ENCODE data around the gene CDPF1. TPM values are rescaled to one million over a fixed set of nuclear protein-coding genes. Genes with fewer than 3 reads are reported as not detected.
A peak's percentile ranks its signal among the peaks of the same experiment; 100 is the strongest.

Gene CDPF1
- total and polyA plus RNA-seq, 2 donors (not counting 1 experiment from before 2014, with no cell fraction given): 9.8 to 15.4 TPM

DNA sequence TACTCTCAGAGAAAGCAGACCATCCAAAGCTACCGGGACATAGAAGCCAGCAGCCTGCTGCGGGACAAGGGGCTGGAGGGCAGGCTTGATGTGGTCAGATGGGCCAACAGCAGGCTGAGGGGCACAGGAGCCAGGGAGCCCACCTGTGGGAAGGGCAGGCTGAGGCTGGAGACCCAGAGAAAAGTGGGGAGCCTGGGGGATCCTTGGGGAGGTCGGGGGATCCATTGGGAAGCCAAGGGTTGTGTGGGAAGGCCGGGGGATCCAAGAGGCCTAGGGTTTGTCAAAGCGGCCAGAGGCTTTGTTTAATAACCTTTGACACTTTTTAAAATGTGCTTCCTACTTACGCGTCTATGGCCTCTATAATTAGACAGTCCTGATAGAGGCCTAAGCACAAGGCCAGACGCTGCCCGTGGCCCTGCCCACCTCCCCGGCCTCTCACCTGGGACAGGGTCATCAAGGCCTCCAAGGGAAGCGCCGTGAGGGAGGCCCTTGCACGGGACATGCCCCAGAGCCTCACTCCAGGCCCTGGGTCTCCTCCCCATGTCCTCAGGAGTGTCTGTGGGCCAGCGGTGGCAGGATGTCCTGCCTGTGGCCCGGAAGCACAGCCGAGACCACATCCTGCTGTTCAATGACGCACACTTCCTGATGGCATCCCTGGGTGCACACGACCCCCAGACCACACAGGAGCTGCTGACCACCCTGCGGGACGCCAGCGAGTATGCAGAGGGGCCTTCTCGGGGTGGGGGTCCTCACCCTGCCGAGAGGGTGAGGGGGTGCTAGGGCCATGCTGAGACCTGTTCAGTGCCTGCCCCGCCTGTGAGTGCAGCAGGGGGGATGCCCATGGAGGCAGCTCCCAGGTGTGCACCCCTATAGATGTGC, 38.0 kb upstream of the CDPF1 start:
- H3K4me1 Mint-ChIP-seq: peaks cover 48% of the 10 kb centered on the region
- H4K20me1 ChIP-seq (ENCODE audit: control insufficient read depth, insufficient read depth, low read length, poor library complexity, severe bottlenecking): no peaks in the 10 kb centered on the region
- H3K4me3 ChIP-seq (ENCODE audit: control extremely low read depth in 1 of 5, extremely low read depth in 1 of 5, insufficient read depth in 1 of 5, low read depth in 2 of 5, low read length in 4 of 5): peak overlapping the region in 4 of 5 experiments; percentile 27 to 53 (median 38)
- DNase-seq (peak; percentile 50), ATAC-seq (ENCODE audit: low read depth) (peak; percentile 72)
- CTCF ChIA-PET: interaction anchor here (1.7 kb wide), 1 partner anchor 282 kb away, joined by 5 read pairs; no protein-coding TSS in a partner anchor
- H3K9me3 ChIP-seq (ENCODE audit: control extremely low read depth in 1 of 3, control insufficient read depth in 2 of 3, insufficient read depth in 1 of 3, low read length in 2 of 3): peaks cover 0 to 19% (median 0%) of the 10 kb centered on the region in 3 donors
- H3K27ac Mint-ChIP-seq: peak overlapping the region; percentile 88
- no peaks in the 10 kb centered on the region for H3K27me3 Mint-ChIP-seq
- peak overlapping the region; percentile 75 for H3K4me2 ChIP-seq (replicated peaks; ENCODE audit: low read depth, low read length, poor library complexity, severe bottlenecking)
- peak overlapping the region; percentile 81 for H3K4me3 Mint-ChIP-seq
- peak overlapping the region; percentile 33 to 70 for H3K27ac ChIP-seq (ENCODE audit: low read length in 2 of 2)
- peaks cover 35 to 50% of the 10 kb centered on the region in 2 donors for H3K4me1 ChIP-seq (ENCODE audit: control insufficient read depth in 2 of 2, insufficient read depth in 2 of 2, low read length in 2 of 2)
- WGBS (ENCODE audit: insufficient coverage): 18% methylated on average over 23 of the region's 24 CpGs
- no peaks in the 10 kb centered on the region for H3K9me3 Mint-ChIP-seq (ENCODE audit: insufficient read depth)
- H3K27me3 ChIP-seq (replicated peaks in 1 of 4; ENCODE audit: control extremely low read depth in 1 of 4, control insufficient read depth in 3 of 4, insufficient read depth in 4 of 4, low read length in 3 of 4): no peaks in the 10 kb centered on the region
- H3K79me2 ChIP-seq (ENCODE audit: control insufficient read depth, insufficient read depth, low read length): no peaks in the 10 kb centered on the region
- no peak for TF ChIP-seq EZH2 (IDR thresholded peaks at IDR 0.05; ENCODE audit: borderline replicate concordance, insufficient read depth, low read depth, low read length, poor library complexity, severe bottlenecking)
- TF ChIP-seq CTCF (IDR thresholded peaks at IDR 0.05): no peak
- intact Hi-C loops (cut with micrococcal nuclease): loop anchor here (2.0 kb wide), 1 partner anchor 37 kb away; the partner anchor contains the start of gene CDPF1
- peak overlapping the region; percentile 58 for H2AFZ ChIP-seq (ENCODE audit: insufficient read depth, low read depth, low read length, poor library complexity, severe bottlenecking)
- H3K36me3 ChIP-seq (replicated peaks in 1 of 2; ENCODE audit: control extremely low read depth in 1 of 2, control insufficient read depth in 1 of 2, extremely low read depth in 1 of 2, insufficient read depth in 2 of 2, low read length in 1 of 2): peaks cover 0 to 6% of the 10 kb centered on the region in 2 experiments
- peak overlapping the region; percentile 58 for H3K9ac ChIP-seq (ENCODE audit: low read length)
- POLR2A ChIA-PET: interaction anchor here (1.2 kb wide), 1 partner anchor 8 kb away, joined by 4 read pairs; the partner anchor contains the start of gene GTSE1
